ENCODE measurements around the gene SBF2. TPM values are rescaled to one million over a fixed set of nuclear protein-coding genes. Genes with fewer than 3 reads are reported as not detected.

The SBF2 gene
- total RNA-seq, 4 donors from 2014 or later = 67.5 to 92.9 (median 71.6) TPM

DNA sequence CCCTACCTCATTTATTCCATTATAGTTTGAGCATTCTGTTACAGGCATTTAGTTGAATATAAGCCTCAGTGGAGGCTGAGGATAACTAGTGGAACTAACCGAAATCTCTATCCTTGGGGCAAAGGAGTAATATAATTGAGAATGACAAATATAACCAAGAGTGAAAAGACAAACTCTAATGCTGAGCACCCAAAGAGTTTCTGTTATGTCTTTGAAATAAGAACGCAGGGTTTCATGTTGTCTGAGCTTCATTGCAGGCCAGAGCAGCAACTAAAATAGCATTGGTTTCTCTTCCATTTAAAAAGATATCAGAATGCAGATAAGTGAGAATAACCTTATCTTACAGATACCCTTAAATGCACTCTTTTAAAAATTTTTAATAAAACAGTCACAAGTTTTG, 131.8 kb downstream of the SBF2 start:
- H3K36me3 ChIP-seq = no peaks in the 10 kb centered on the region
- 88 to 90% methylated on average over 2 of the region's 2 CpGs for WGBS, 2 donors
- no peak for TF ChIP-seq POLR2A (IDR thresholded peaks at IDR 0.05)
- TF ChIP-seq, protein P1, sequence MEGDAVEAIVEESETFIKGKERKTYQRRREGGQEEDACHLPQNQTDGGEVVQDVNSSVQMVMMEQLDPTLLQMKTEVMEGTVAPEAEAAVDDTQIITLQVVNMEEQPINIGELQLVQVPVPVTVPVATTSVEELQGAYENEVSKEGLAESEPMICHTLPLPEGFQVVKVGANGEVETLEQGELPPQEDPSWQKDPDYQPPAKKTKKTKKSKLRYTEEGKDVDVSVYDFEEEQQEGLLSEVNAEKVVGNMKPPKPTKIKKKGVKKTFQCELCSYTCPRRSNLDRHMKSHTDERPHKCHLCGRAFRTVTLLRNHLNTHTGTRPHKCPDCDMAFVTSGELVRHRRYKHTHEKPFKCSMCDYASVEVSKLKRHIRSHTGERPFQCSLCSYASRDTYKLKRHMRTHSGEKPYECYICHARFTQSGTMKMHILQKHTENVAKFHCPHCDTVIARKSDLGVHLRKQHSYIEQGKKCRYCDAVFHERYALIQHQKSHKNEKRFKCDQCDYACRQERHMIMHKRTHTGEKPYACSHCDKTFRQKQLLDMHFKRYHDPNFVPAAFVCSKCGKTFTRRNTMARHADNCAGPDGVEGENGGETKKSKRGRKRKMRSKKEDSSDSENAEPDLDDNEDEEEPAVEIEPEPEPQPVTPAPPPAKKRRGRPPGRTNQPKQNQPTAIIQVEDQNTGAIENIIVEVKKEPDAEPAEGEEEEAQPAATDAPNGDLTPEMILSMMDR (IDR thresholded peaks at IDR 0.05) = no peak
- no peak overlapping the region for H3K27ac ChIP-seq
- intact Hi-C loops (cut with DNase I) = no loop called here
- no peaks in the 10 kb centered on the region for H3K9me3 ChIP-seq
- DNase-seq = no peak
- H3K4me1 ChIP-seq = peaks cover 6 to 13% of the 10 kb centered on the region in 2 donors
- no peak overlapping the region for H3K4me3 ChIP-seq (replicated peaks in 1 of 3)
- H3K27me3 ChIP-seq = no peaks in the 10 kb centered on the region

DNA sequence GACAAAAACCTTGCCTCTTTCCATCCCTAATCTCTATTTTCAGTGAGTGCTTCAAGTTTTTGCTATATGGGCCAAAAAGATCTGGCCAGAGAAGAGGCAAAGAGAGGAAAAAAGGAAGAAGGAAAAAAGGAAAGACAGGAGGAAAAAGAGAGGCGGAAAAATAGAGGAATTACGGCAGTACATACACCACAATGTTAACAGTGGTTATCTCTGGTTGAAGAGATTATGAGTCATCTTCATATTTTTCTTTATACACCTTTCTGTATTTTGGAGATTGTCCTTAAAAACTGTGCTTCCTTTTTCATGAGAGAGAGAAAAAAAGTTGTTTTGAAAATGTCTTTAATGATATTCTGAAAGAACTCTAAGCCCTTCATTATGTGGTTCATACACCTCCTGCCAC, 133.7 kb downstream of the SBF2 start:
- no peak overlapping the region for H3K27ac ChIP-seq
- H3K4me3 ChIP-seq (replicated peaks in 1 of 3) = no peak overlapping the region
- WGBS, 2 donors = 88 to 90% methylated on average over 2 of the region's 2 CpGs
- H3K27me3 ChIP-seq = no peaks in the 10 kb centered on the region
- no peaks in the 10 kb centered on the region for H3K9me3 ChIP-seq
- intact Hi-C loops (cut with DNase I) = no loop called here
- peaks cover 6 to 13% of the 10 kb centered on the region in 2 donors for H3K4me1 ChIP-seq
- H3K36me3 ChIP-seq = no peaks in the 10 kb centered on the region
- no peak for TF ChIP-seq POLR2A (IDR thresholded peaks at IDR 0.05)
- TF ChIP-seq, protein P1 (IDR thresholded peaks at IDR 0.05) = no peak
- DNase-seq = no peak

DNA sequence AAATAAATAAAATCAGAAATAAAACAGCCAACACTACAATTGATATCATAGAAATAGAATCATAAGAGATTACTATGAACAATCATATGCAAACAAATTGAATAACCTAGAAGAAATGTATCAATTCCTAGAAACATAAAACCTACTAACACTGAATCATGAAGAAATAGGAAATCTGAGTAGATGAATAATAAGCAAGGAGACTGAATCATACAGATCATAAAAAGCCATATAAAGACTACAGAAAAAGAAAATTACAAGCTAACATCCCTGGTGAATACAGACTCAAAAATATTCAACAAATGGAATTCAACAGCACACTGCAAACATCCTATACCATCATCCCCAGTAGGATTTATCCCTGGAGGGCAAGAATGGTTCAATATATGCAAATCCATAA, 135.6 kb downstream of the SBF2 start:
- peaks cover 6 to 13% of the 10 kb centered on the region in 2 donors for H3K4me1 ChIP-seq
- H3K27ac ChIP-seq = no peak overlapping the region
- no peaks in the 10 kb centered on the region for H3K27me3 ChIP-seq
- intact Hi-C loops (cut with DNase I) = no loop called here
- no peaks in the 10 kb centered on the region for H3K36me3 ChIP-seq
- H3K4me3 ChIP-seq (replicated peaks in 1 of 3) = no peak overlapping the region
- TF ChIP-seq, protein P1 (IDR thresholded peaks at IDR 0.05) = no peak
- no peak for TF ChIP-seq POLR2A (IDR thresholded peaks at IDR 0.05)
- no peaks in the 10 kb centered on the region for H3K9me3 ChIP-seq
- no peak for DNase-seq

DNA sequence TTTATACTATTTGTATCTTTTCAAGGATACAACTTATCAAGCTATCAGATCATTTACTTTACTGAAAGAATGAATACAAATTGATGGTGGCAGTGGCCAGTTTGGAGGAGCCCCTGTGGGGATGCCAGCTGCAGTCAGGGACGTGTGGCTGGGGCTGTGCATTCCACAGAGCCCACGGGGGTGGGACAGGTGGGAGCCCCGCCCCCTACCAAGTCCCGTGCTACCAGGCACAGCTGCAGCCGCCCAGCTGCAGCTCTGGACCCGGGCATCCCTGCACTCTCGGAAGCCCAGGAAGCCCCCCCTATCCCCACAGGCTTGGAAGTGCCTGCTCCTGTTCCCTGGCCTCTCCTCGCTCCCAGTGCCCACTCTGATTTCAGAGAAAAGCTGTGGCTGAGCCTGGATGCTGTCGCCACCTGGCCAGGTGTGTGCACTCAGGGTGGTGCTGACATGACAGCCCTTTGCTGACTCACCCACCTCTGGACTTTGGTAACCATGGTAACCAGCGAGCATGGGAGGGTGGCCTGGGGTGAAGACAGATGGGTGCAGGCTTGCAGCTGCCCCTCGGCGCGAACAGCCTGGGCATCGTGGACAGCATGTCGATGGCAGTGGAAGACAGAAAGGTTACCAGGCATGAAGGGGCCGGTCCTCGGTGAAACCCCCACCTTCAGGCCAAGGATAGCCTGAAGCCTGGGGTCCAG, 138.1 kb downstream of the SBF2 start:
- H3K4me3 ChIP-seq (replicated peaks in 1 of 3) = no peak overlapping the region
- H3K36me3 ChIP-seq = no peaks in the 10 kb centered on the region
- H3K27me3 ChIP-seq = no peaks in the 10 kb centered on the region
- 85 to 91% methylated on average over 16 to 17 of the region's 17 CpGs for WGBS, 2 donors
- H3K9me3 ChIP-seq = no peaks in the 10 kb centered on the region
- TF ChIP-seq POLR2A (IDR thresholded peaks at IDR 0.05) = no peak
- TF ChIP-seq, protein P1 (IDR thresholded peaks at IDR 0.05) = no peak
- intact Hi-C loops (cut with DNase I) = no loop called here
- no peaks in the 10 kb centered on the region for H3K4me1 ChIP-seq
- no peak overlapping the region for H3K27ac ChIP-seq
- no peak for DNase-seq

DNA sequence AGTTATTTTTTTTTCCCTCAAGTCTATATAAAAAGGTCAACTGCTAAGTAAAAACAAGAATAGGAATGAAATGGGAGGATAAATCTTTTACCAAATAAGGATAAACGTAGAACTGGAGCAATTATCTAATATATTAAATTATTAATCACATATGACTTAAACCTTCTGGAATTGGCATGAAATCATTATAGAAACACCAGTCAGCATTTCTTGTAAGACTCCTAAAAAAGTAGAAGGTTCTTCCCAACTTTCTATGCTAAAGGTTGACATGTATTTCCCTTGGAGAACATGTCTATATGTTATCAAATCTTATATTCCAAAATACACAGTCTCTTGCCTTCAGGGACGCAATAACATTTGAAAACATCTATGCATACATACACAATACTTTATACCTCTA, 143.2 kb downstream of the SBF2 start:
- no peak for TF ChIP-seq POLR2A (IDR thresholded peaks at IDR 0.05)
- TF ChIP-seq, protein P1 (IDR thresholded peaks at IDR 0.05) = no peak
- no peaks in the 10 kb centered on the region for H3K36me3 ChIP-seq
- H3K27ac ChIP-seq = no peak overlapping the region
- H3K4me3 ChIP-seq (replicated peaks in 1 of 3) = no peak overlapping the region
- H3K27me3 ChIP-seq = no peaks in the 10 kb centered on the region
- WGBS, 2 donors = 88 to 90% methylated on average over 2 of the region's 2 CpGs
- H3K9me3 ChIP-seq = no peaks in the 10 kb centered on the region
- H3K4me1 ChIP-seq = no peaks in the 10 kb centered on the region
- no peak for DNase-seq
- intact Hi-C loops (cut with DNase I) = no loop called here
